ENCODE results near the gene WDFY4.

WDFY4 gene

GRCh38 chr10:48748573-48748972, 63.9 kb downstream of the WDFY4 start:
- DNase-seq (ENCODE audit: low spot score) = no peak

GRCh38 chr10:48749254-48749787, 64.6 kb downstream of the WDFY4 start:
- no peak for DNase-seq (ENCODE audit: low spot score)

- DNase-seq (ENCODE audit: low spot score) = no peak
Measured at GRCh38 chr10:48750019-48750418, 65.3 kb downstream of the WDFY4 start.

- no peak for DNase-seq (ENCODE audit: low spot score)
Measured at GRCh38 chr10:48750991-48751390, 66.3 kb downstream of the WDFY4 start.

GRCh38 chr10:48751730-48752129, 67.1 kb downstream of the WDFY4 start:
- no peak for DNase-seq (ENCODE audit: low spot score)

- no peak for DNase-seq (ENCODE audit: low spot score)
Measured at GRCh38 chr10:48758411-48758810, 73.7 kb downstream of the WDFY4 start.

GRCh38 chr10:48759113-48759901, 74.6 kb downstream of the WDFY4 start:
- no peak for DNase-seq (ENCODE audit: low spot score)

GRCh38 chr10:48760983-48761382, 76.3 kb downstream of the WDFY4 start:
- DNase-seq (ENCODE audit: low spot score) = no peak

GRCh38 chr10:48762064-48763042, 77.7 kb downstream of the WDFY4 start:
- DNase-seq (ENCODE audit: low spot score) = no peak

GRCh38 chr10:48763403-48763965, 78.8 kb downstream of the WDFY4 start:
- DNase-seq (ENCODE audit: low spot score) = no peak

- no peak for DNase-seq (ENCODE audit: low spot score)
Measured at GRCh38 chr10:48764486-48764885, 79.8 kb downstream of the WDFY4 start.

- no peak for DNase-seq (ENCODE audit: low spot score)
Measured at GRCh38 chr10:48765039-48765438, 80.4 kb downstream of the WDFY4 start.

- no peak for DNase-seq (ENCODE audit: low spot score)
Measured at GRCh38 chr10:48765527-48765926, 80.9 kb downstream of the WDFY4 start.

GRCh38 chr10:48767373-48768143, 82.9 kb downstream of the WDFY4 start:
- DNase-seq (ENCODE audit: low spot score) = no peak

GRCh38 chr10:48768144-48768766, 83.6 kb downstream of the WDFY4 start:
- no peak for DNase-seq (ENCODE audit: low spot score)

- no peak for DNase-seq (ENCODE audit: low spot score)
Measured at GRCh38 chr10:48768926-48769325, 84.3 kb downstream of the WDFY4 start.

- DNase-seq (ENCODE audit: low spot score) = no peak
Measured at GRCh38 chr10:48769706-48770435, 85.2 kb downstream of the WDFY4 start.

GRCh38 chr10:48770561-48771089, 86.0 kb downstream of the WDFY4 start:
- DNase-seq (ENCODE audit: low spot score) = no peak

GRCh38 chr10:48771234-48771633, 86.6 kb downstream of the WDFY4 start:
- DNase-seq (ENCODE audit: low spot score) = no peak

GRCh38 chr10:48772059-48772458, 87.4 kb downstream of the WDFY4 start:
- no peak for DNase-seq (ENCODE audit: low spot score)

Data from cerebellar cortex (tissue), 1 donor.